NCI-H146 treated with DMSO at 0.1 percent for 48 hours (cell line): ENCODE data around the gene ASCC1.

ENCODE experiments used
- DNase-seq: peaks from one replicate; lab custom pipeline; 2025; ENCODE audit not compliant: unreplicated experiment; lab: John Stamatoyannopoulos, UW

The ASCC1 gene

DNA sequence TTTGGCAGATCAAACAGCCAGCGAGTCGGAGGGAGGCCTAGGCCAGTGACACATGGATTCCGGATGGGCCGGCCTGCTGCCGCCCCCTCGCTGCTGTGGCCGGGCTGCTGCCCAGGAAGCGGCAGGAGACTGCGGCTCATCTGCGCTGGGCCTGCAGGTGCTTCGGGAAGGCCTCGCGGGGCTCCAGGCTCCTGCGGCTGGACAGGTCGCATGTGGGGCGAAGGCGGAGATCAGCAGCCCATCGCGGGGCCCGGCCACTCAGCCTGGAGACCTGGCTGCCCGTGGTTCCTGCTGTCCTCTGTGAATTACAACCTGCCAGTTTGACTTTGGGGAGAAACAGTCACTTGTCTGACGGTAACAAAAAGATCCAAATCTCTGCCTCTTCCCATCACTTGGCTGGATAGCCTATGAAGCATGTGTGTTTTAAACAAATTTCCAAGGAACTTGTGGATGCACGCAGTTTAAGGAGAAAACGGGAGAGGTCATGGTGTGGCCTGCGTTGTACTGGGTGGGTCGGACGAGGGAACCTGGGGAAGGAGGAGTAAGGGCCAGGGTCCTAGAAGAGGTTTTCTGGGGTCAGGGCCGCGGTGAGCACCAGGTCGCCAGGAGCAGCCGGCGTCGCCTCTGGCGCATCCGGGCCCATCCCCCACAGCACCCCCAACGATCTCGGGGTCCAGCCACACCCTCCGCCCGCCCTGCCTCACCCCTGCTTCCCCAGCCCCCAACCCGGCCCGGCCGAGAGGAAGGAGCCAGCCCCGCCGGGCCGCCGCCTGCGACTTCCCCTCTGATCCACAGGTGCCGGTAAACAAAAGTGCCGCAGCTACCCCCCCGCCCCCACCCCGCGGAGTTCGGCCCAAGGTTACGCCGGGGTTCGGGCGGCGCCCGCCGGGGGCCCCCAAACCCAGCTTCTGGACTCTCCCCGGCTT is 129.3 kb downstream of the ASCC1 start:
- DNase-seq: no peak

DNA sequence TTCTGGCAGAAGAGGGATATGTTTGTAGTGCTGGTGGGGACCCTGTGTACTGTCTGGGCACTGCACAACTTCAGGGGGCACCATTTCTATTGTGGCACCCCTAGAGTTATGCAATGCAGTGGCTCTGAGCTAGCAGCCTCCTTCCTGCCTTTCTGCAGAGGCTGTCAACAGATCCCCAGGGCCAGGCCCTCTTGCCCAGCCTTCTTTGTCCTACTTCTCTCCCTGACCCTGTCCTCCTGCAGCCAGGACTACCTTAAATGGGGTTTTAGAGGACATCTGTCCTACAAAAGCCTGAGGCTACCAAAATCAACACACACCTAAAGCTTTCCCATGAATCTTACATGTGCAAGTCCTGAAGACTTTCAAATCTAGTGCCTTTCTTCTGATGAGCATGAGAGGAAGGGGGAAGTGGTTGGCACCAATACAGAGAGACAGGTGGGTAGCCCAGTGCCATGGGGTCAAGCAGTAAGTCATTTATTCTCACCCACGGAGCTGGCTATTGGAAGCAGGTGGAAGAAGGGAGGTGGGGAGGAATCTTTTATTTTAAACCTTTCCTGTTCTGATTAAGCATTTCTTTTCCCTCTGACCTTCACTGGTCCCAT is 130.1 kb downstream of the ASCC1 start:
- no peak for DNase-seq

DNA sequence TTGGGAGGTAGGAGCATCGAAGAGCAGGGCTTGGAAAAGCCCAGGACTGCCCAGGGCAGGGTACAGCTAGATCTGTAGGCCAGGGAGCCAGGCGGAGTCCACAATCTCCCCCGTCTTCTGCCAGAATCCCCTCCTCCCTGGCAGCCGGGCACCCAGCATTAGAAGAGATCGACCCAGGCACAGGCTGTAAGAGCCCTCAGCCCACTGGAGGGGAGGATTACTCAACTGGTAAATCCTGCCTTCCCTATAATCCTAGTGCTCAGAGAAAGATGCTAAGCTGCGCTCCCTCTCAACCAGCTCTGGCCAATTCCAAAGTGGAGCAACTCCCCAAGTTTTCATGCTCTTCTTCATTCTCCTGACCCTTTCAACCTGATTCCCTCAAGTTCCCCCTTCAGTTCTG is 130.9 kb downstream of the ASCC1 start:
- DNase-seq: no peak

DNA sequence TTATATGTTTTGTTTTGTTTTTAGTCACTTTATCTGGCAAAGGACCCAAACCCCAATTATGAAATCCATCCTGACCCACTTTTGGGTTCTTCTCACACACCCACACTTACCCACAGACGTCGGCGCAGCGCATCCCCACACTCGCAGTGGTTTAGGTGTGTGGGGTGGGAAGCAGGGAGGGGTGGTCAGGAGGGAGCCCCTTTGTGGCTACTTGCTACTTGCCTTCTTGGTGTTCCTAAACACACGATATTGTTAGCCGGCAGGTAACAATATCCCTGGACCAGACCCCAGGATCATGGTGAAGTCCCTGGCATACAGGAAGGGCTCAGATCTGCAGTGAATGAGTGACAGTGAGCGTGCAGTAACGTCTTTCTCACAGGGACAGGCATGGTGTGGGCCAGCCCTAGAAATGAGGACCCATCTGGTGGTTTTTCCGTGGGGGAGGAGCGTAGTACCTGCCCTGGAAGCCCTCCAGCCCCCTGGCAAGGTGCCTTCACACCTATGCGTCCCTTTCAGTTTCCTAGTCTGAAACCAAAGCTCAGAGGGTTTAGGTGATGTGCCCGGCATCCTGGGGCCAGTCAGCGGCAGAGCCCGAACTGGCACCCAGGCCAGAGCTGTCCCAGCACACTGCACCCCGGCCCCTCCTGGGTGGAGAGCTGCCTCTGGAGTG is 132.2 kb downstream of the ASCC1 start:
- DNase-seq: no peak

DNA sequence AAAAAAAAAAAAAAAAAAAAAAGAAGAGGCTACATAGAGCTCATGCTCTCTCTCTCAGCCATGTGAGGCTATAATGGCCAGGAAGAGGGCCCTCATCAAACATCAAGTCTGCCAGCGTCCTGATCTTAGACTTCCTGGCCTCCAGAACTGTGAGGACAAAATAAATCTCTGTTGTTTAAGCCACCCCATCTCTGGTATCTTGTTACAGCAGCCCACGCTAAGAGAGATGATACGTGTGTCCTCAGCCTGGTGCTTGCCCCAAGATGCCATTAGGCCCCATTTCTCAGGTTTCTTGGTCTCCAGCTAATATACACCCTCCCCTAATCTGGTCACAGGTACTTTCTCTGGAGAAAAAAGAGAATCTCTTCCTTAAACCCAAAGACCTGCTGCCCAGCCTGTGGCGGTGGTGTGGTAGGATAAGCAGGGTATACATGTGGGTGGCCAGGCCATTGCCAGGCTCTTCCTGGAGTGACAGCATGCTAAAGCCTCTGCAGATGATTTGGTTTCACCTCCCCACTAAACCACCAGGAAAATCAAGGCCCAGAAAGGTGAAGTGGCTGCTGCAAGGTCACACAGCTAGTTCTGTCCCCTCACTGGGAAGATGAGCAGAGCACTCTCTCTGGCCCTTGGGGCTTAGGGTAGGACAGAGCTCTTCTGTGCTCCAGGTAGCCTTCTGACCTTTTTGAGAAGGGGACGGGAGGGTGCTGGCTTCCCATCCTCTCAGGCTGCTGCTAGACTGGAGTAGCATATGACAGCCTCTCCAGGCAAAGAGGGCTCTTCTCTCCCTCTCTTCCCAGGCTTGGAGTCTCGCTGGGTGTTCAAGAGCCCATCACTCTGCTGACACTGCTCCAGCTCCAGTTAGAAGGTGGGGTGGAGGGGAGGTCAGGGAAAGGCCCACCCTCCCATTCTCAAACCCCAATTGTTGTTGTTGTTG is 133.0 kb downstream of the ASCC1 start:
- no peak for DNase-seq

DNA sequence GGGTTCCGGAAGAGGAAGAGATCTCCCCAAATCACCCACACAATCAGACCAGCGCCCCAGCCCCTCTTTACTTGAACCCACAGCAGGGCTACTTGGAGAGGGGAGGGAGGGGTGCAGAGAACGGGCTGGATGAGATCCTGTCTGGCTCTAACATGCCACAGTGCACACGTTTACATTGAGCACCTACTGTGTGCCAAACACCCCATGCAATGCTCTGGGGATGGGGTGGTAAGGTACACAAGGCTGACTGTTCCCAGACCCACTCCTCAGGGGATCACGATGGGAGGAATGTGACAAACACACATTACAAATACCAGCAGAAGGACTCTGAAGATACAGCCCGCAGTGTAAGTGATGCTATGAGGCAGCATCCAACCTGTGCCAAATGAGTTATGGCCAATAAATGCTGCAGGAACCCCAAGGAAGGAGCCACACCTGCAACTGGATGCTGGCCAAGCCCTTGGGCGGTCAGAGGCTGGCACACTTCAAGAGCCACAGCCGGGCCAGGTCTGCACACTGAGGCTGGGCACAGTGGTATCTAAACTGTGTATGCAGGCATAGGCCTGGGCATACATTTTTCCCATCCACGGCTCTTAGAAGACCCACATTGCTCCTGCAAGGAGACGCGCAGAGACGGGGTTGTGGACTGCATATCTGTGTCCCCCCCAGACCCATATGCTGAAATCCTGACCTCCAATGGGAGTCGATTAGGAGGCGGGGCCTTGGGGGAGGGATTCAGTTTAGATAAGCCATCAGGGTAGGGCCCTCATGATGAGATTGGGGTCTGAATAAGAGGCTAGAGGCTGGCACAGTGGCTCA is 134.1 kb downstream of the ASCC1 start:
- DNase-seq: no peak

DNA sequence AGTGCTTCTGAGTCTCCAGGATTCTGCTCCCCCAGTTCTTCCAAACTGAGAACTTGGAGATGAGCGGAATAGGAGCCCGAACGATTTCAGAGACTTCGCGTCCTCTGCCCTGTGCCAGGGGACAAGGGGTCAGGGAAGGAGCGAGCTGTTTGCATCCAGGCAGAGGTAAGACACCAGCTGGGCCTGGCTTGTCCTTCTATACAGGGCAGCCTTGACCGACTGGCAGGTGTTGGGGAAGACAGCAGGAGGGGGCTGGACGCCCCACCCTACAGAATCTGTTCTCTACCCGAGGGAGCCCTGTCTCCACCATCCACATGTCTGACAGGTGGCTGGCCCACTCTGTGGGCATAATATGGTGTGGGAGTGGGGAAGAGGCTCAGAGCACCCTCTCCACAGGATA is 134.9 kb downstream of the ASCC1 start:
- DNase-seq: peak; percentile 18

DNA sequence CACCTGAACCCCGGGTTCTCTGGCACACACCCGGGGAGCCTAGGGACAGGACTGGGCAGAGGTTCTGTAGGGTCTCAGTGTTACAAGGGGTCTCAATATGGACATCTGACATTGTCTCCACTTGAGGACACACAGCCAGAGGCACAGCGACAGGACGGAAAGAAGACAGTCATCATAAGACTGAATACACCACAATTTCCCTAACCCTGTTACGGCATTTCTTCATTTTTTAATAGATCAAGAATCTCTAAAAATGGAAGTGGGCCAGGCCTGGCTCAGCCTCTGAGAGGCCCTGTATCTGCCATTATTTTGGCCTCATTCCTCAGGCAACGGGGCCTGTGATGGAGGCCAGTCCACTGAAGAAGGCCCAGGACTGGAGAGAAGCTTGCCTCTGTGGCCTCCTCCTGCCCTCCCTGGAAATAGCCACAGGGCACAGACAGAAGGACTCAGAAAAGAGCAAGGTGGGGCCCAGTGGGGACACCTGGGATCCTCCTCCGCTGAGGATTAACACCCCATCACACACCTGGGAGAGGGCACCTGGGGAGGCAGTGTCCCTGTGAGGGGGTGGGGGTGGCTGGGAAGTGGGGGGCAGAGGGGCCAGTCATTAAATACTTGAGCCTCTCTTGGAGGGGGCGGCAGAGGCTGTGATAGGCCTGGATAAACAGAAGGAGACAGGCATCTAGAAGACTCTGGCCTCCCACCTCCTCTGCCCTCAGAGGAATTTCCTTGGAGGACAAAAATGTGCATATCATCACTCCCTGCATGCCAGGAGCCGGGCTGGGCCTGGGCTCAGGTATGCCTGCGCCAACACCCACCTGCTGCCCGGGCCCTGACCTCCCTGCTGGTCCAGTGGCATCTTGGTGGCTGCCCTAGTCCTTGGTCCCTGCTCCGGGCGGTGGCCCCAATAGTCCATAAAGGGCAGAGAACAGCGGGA is 135.8 kb downstream of the ASCC1 start:
- DNase-seq: no peak

DNA sequence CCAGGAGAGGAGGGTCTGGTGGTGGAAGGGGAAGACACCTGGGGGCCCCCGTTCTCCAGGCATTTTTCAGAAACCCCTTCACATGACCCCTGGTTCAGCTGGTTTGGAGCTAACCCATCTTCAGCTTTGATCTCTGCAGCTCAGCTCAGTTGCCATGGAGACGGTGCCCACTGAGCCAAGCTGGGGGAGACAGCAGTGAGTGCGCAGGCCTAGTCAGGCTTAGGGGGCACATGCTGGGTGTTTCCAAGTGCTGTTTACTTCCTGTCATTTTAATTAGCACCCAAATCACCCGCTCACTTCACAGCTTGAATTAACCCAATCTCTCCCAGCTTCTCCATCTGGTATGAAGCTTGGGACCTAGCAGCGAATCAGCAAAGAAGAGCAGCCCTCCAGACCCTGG is 136.7 kb downstream of the ASCC1 start:
- DNase-seq: peak; percentile 27

DNA sequence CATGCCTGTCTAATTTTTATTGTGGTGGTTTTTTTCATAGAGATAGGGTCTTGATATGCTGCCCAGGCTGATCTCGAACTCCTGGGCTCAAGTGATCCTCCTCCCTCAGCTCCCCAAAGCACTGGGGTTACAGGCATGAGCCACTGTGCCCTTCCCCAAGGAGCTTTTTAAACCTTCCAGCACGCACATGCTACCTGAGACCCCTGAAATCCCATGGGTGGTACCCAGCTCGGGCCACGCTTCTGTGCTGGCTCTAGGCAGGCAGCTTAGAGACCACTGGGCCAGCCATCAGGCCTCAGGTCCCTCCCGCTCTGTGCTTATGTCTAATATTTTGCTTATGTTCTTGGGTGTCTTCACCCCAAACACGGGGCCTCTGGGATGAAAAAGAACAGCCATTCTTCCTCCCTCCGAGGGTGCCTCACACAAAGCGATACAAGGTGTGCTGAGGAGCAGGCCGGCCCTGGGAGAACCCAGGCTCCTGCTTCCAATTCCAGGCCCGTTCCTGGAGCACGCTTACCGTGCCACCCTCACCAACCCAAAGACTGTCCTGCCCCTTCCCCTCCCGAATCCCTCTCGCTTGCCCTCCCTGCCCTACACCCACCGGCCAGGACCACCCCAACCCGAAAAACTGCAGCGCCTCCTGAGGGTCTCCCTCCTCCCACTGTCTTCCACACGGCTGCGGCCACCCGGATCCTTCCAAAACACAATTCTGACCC is 138.6 kb downstream of the ASCC1 start:
- no peak for DNase-seq

DNA sequence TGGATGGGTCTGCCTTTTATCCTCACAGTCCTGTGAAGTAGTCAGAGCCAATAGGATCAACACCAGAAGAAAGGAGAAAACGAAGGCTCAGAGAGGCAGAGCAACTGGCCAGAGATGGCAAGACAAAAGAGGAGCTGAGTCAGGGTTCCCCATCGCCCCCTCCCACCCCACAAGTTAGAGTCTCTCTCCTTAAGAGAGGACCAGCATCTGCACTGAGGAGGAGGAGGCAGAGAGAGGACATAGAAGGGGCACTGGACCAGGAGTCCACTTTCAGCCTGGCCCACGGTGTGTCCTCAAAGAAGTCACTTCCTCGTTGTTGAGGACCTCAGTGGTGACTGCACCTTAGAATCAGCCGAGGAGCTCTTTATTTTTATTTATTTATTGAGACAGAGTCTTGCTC is 139.3 kb downstream of the ASCC1 start:
- no peak for DNase-seq

DNA sequence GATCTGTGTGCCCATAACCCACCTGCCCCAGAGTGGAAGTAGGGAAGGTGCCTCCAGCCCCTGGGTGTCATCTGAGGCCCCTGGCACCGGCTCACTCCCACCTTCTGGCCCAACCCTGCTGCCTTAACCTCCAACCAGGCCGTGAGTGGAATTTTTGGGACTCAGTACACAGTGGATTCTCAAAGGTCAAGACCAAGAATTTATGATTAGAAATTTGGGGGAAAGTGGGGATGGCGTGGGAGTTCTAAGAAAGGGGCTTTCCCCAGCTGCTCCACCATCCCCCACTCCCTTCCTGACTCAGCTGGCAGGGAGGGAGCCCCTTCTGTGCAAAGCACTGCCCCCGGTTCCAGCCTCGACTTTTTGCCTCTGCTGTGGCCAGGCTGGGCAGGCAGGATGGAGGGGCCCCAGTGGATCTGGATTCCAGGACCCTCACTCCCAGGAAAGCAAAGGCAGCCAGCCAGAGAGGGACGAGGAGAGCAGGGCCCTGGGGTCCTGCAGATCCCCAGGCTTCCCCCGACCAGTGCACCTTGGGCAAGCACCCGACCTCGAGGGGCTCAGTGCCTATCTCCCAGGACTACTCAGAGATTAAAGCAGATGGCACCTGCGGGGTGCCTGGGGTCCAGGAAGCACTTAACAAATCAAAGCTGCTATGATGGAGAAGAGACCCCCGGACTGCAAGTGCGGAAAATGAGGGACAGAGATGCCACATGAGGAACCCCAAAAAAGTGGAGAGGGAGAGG is 140.5 kb downstream of the ASCC1 start:
- DNase-seq: no peak

DNA sequence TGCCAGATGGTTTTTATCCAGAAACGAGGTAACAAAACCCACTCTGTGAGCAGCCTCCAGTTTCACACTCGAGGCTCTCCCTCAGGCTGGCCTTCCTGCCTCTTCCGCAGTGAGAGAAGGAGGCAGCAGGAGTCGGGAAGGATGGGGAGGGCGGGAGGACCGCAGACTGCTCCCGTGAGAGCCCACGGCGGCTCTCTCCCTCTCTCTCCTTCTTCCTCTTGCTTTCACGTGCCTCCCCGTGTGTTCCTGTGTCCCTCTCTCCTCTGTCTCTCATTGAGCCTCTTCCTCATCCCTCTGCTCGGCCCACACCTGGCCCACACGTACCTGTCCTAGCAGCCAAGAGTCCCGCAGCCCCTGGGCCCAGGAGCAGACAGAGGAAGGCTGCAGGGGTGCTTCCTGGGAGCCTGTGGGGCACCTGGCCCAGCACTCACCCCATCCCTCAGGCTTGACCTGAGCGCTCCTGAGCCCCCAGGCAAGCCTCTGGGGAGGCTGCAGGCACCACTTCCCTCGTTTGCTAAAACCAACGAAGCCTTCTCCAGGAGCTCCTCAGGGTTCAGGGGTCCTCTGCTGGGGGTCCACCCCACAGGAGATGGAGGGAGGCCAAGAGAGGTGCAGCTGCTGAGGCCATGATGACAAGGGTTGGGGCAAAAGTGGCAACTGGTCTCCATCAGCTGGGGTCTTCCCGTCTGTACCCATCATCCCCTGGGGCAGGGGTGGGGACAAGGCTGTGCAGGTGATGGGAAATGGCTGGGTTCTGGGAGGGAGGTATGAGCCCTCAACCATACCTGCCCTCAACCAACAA is 141.3 kb downstream of the ASCC1 start:
- no peak for DNase-seq

DNA sequence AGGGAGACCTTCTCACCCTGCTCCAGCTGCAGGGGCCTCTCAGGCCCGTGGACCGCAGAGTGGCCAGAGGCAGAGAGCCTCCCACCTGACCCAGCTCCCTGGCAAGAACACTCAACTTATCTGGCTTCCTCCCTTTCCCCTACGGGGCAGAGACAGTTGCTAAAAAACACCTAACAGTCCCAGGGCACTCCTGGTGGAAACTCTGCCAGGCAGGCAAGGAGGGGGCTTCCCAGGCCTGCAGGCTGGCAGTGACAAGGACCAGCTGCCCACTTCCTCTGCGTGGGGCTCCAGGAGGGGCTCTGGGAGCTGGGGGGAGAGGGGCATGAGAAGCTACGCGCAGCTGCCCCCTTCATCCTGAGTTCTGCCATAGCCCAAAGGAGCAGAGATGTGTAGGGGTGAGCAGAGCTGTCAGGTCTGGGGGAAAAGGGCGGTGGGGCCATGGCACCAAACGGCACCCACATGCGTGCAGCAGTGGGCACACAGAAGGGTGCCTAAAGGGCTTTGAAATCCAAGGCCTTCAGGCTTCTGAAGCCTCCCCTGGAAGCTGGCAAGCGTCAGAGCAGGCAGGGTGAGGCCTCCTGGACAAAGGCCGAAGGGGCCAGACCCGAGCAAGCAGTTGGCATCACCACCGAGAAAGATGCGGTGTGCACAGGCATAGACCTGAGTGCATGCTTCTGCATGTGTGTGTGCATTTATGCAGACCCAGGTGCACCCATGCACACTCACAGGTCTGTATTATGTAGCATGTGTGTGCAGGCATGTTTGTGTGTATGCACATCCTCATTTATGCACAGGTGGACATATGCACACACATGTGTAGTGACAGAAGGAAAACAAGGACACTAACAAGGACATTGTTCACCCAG is 142.1 kb downstream of the ASCC1 start:
- no peak for DNase-seq

DNA sequence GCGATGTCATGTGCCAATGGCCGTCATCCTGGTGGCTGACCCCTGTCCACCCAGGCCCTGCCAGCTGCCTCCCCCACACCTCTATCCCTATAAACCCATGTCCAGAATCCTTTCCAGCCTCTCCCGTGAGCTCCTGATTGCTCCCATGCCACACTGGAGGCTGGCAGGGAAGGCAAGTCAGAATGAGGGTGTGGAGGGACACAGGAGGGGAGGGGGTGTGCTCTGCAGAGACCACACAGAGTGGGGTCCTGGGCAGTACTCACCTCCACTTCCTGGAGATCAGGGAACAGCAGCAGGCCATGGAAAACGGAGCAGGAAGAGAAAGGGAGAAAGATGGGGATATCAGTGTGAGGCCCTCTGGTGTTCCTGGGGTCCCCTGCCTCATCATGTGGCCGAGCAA is 143.4 kb downstream of the ASCC1 start:
- no peak for DNase-seq

DNA sequence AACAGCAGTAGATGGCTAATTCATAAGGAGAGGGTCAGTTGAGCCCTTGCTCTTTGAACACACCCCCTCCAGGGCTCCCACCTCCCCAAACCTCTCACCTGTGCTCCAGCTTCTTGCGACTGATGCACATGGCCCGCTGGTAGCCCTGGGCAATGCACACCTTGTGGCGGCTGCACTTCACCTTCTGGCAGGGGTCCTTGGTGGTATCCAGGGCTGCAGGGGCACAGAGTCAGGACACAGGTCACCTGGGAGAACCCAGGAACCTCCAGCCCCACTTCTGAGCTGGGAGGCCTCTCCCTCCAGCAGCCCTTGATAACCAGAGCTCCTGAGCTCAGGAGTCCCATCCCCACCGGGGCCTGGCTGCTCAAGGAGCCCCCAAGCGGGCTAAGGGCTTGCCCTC is 144.0 kb downstream of the ASCC1 start:
- DNase-seq: no peak
